OCI-LY1 (cell line): ENCODE measurements around the gene EFNA3.

ENCODE experiments used
- H2AFZ ChIP-seq: fragments of 200-600 bp; sonication (generic), shearing (Covaris generic); 2 replicates; pipeline ENCODE4 v1.6.0; 2014; ENCODE audit warnings: antibody characterized with exemption, mild to moderate bottlenecking, low read length
- H3F3A ChIP-seq: fragments of 200-600 bp; sonication (generic), shearing (Covaris generic); 2 replicates; pipeline ENCODE4 v1.6.0; 2014; ENCODE audit warnings: mild to moderate bottlenecking, antibody characterized with exemption, low read length, moderate library complexity; ENCODE audit not compliant: insufficient read depth
- H3K27ac ChIP-seq: fragments of 200-600 bp; sonication (generic); 2 replicates; pipeline ENCODE4 v1.5.1; 2014; ENCODE audit warnings: low read length, mixed run types, mild to moderate bottlenecking, low read depth; ENCODE audit not compliant: poor library complexity, severe bottlenecking
- H3K27me3 ChIP-seq: fragments of 200-600 bp; sonication (generic); 2 replicates; pipeline ENCODE4 v1.6.0; 2014; ENCODE audit warnings: antibody characterized with exemption, mild to moderate bottlenecking, low read length, moderate library complexity; ENCODE audit not compliant: insufficient read depth
- H3K36me3 ChIP-seq: fragments of 200-600 bp; sonication (generic); 2 replicates; pipeline ENCODE4 v1.6.1; 2014; ENCODE audit warnings: mild to moderate bottlenecking, antibody characterized with exemption, low read length, moderate library complexity, mixed read lengths; ENCODE audit not compliant: insufficient read depth
- H3K4me1 ChIP-seq: fragments of 200-600 bp; sonication (generic); 2 replicates; pipeline ENCODE4 v1.5.1; 2014; ENCODE audit warnings: mild to moderate bottlenecking, low read length, moderate library complexity; ENCODE audit not compliant: insufficient read depth, severe bottlenecking
- H3K4me2 ChIP-seq: fragments of 200-600 bp; sonication (generic), shearing (Covaris generic); 2 replicates; pipeline ENCODE4 v1.6.1; 2014; ENCODE audit warnings: low read length
- H3K4me3 ChIP-seq: fragments of 200-600 bp; sonication (generic); 2 replicates; pipeline ENCODE4 v1.5.1; 2014; ENCODE audit warnings: low read length, low read depth, mild to moderate bottlenecking, mixed read lengths; ENCODE audit not compliant: poor library complexity, severe bottlenecking
- H3K79me2 ChIP-seq: fragments of 200-600 bp; shearing (Covaris generic); 2 replicates; pipeline ENCODE4 v1.6.1; 2016; ENCODE audit warnings: mixed run types, low read length, mixed read lengths; ENCODE audit not compliant: insufficient read depth
- H3K9ac ChIP-seq: fragments of 200-600 bp; sonication (generic), shearing (Covaris generic); 2 replicates; pipeline ENCODE4 v1.6.1; 2014; ENCODE audit warnings: mild to moderate bottlenecking, low read length, mixed read lengths
- H3K9me2 ChIP-seq: fragments of 200-600 bp; sonication (generic), shearing (Covaris generic); 2 replicates; pipeline ENCODE4 v1.6.1; 2014; ENCODE audit warnings: low read depth, mild to moderate bottlenecking, low read length, mixed read lengths
- H3K9me3 ChIP-seq: fragments of 200-600 bp; shearing (Covaris generic); 2 replicates; pipeline ENCODE4 v1.6.1; 2014; ENCODE audit warnings: low read length, mixed read lengths
- H4K20me1 ChIP-seq: fragments of 200-600 bp; sonication (generic), shearing (Covaris generic); 2 replicates; pipeline ENCODE4 v1.6.0; 2016; ENCODE audit warnings: mild to moderate bottlenecking, low read length; ENCODE audit not compliant: insufficient read depth
- EZH2 ChIP-seq: fragments of 200-600 bp; sonication (generic), shearing (Covaris generic); IDR thresholded peaks from 2 replicates; pipeline ENCODE4 v1.8.0; 2017; ENCODE audit warnings: borderline replicate concordance, mixed run types, mild to moderate bottlenecking, antibody characterized with exemption, low read length, moderate library complexity, mixed read lengths
- TF ChIP-seq, protein P1 (sequence below): fragments of 200-600 bp; sonication (generic), shearing (Covaris generic); IDR thresholded peaks from 2 replicates; pipeline ENCODE4 v1.5.1; 2017; ENCODE audit warnings: mild to moderate bottlenecking, antibody characterized with exemption, low read length, moderate library complexity, mixed read lengths

EFNA3 gene

DNA sequence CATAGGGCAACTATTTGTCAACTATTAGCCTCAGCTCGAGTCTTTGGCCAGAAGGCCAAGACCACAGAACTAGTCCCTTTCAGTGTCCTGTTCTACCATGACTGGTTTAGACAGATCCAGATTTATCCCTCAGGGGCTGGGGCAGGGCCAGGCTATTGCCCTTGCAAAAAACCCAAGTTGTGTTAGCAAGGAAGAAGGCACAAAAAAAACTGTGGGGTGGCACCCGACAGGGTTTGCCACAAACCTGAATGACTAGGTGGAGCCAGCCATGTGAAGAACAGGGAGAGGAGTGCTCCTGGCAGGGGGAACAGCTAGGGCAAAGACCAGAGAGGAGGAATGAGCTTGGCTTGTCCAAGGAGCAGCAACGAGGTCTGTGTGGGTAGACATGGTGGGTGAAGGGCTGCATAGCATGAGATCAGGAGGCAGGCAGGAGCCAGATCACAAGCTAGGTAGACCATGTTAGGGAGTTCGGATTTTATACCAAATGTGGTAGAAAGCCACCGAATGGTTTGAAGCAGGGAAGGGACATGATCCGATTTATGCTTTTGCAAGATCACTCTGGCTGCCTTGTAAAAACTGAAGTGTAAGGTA lies 40.7 kb upstream of the EFNA3 start:
- Histone ChIP-seq H3K9ac (no peak overlapping the region), H3K9me2 (no peaks in the 10 kb centered on the region), H3K36me3 (no peaks in the 10 kb centered on the region), H3F3A (no peaks in the 10 kb centered on the region), H3K27me3 (peaks cover 11% of the 10 kb centered on the region), H3K79me2 (no peaks in the 10 kb centered on the region), H3K4me2 (no peak overlapping the region), H3K4me1 (no peaks in the 10 kb centered on the region), H2AFZ (no peak overlapping the region), H3K27ac (no peak overlapping the region), H3K9me3 (no peaks in the 10 kb centered on the region), H4K20me1 (no peaks in the 10 kb centered on the region), H3K4me3 (no peak overlapping the region)
- TF ChIP-seq, protein P1, sequence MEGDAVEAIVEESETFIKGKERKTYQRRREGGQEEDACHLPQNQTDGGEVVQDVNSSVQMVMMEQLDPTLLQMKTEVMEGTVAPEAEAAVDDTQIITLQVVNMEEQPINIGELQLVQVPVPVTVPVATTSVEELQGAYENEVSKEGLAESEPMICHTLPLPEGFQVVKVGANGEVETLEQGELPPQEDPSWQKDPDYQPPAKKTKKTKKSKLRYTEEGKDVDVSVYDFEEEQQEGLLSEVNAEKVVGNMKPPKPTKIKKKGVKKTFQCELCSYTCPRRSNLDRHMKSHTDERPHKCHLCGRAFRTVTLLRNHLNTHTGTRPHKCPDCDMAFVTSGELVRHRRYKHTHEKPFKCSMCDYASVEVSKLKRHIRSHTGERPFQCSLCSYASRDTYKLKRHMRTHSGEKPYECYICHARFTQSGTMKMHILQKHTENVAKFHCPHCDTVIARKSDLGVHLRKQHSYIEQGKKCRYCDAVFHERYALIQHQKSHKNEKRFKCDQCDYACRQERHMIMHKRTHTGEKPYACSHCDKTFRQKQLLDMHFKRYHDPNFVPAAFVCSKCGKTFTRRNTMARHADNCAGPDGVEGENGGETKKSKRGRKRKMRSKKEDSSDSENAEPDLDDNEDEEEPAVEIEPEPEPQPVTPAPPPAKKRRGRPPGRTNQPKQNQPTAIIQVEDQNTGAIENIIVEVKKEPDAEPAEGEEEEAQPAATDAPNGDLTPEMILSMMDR, result no peak
- TF ChIP-seq EZH2, result no peak

DNA sequence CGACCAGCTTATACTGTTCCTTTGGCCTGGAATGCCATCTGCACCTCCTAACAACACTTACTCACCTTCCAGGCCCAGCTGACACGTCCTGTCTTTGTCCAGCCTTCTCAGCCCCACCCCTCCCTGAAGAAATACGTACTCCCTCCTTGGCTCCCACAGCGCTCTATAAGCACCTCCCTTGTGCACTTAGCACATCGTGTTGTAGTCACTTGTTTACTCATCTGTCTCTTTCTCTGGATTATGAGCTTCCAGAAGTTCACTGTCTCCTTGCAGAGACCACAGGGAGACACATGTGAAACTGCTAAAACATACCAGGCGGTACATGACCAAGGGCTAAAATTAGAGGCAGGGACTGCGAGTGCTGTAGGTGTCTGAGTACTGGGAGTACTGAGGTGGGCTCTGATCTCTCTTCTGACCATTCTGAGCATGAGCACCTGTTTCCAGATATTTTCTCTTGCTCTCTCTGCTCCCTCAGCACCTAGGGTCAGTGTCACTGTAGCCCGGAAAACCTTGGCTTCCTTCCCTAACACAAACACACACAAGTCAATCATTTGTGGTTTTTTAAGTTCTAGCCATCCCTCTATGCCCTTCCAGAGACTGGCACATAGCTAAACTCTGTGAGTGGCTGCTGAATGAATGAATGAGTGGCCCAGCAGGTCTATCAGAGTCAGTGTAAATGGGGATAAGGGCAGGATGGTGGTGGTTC lies 39.9 kb upstream of the EFNA3 start:
- no peak overlapping the region for H3K9ac ChIP-seq
- H2AFZ ChIP-seq, result no peak overlapping the region
- H3K4me3 ChIP-seq, result no peak overlapping the region
- TF ChIP-seq, protein P1, result no peak
- no peak for TF ChIP-seq EZH2
- H3K27me3 ChIP-seq, result peaks cover 11% of the 10 kb centered on the region
- no peaks in the 10 kb centered on the region for H3K9me2 ChIP-seq
- H3K4me1 ChIP-seq, result no peaks in the 10 kb centered on the region
- no peaks in the 10 kb centered on the region for H3F3A ChIP-seq
- H3K4me2 ChIP-seq, result no peak overlapping the region
- H4K20me1 ChIP-seq, result no peaks in the 10 kb centered on the region
- H3K36me3 ChIP-seq, result no peaks in the 10 kb centered on the region
- H3K79me2 ChIP-seq, result no peaks in the 10 kb centered on the region
- H3K27ac ChIP-seq, result no peak overlapping the region
- H3K9me3 ChIP-seq, result no peaks in the 10 kb centered on the region

DNA sequence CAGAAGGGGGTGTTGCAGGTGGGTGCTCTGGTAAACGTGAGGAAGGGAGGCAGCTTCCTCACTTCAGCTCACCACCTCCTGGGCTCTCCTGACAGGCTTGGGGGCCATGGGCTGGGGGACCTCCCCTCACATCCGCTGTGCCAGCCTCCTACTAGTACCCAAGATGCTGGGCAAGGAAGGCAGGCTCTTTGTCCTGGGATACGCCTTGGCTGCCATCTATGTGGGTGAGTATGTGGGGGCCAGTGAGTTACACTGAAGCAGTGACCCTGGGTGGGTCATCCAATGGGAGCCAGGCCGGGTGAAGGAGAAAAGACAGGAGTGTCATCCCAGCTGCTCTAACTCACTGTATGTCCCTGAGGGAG lies 39.3 kb upstream of the EFNA3 start:
- TF ChIP-seq, protein P1, result no peak
- TF ChIP-seq EZH2, result no peak
- no peak overlapping the region for H3K4me3 ChIP-seq
- H3F3A ChIP-seq, result no peaks in the 10 kb centered on the region
- no peaks in the 10 kb centered on the region for H4K20me1 ChIP-seq
- H3K27me3 ChIP-seq, result peaks cover 11% of the 10 kb centered on the region
- no peaks in the 10 kb centered on the region for H3K9me3 ChIP-seq
- no peaks in the 10 kb centered on the region for H3K9me2 ChIP-seq
- H3K79me2 ChIP-seq, result no peaks in the 10 kb centered on the region
- H3K4me1 ChIP-seq, result no peaks in the 10 kb centered on the region
- H3K4me2 ChIP-seq, result no peak overlapping the region
- no peaks in the 10 kb centered on the region for H3K36me3 ChIP-seq
- H3K9ac ChIP-seq, result no peak overlapping the region
- H2AFZ ChIP-seq, result no peak overlapping the region
- no peak overlapping the region for H3K27ac ChIP-seq
